HL-60 (cell line): ENCODE data around the gene POLD3.

ENCODE experiments used
- GABPA ChIP-seq: IDR thresholded peaks from 2 replicates; pipeline ENCODE4 v1.6.1; 2012; ENCODE audit warnings: low read depth
- POLR2AphosphoS5 ChIP-seq: IDR thresholded peaks from 2 replicates; pipeline ENCODE4 v1.6.1; 2012; ENCODE audit warnings: low read depth
- SPI1 ChIP-seq: IDR thresholded peaks from 2 replicates; pipeline ENCODE4 v1.6.1; 2012; ENCODE audit warnings: low read depth, mild to moderate bottlenecking, borderline replicate concordance
- TF ChIP-seq, protein P1 (sequence below): IDR thresholded peaks from one replicate; pipeline ENCODE4 v1.5.1; 2011; ENCODE audit warnings: low read length, control low read depth, inconsistent platforms; ENCODE audit not compliant: insufficient read depth
- TF ChIP-seq, protein P2 (sequence below): IDR thresholded peaks from 2 replicates; pipeline ENCODE4 v1.6.1; 2012; ENCODE audit warnings: low read depth; ENCODE audit not compliant: insufficient replicate concordance

DNA sequence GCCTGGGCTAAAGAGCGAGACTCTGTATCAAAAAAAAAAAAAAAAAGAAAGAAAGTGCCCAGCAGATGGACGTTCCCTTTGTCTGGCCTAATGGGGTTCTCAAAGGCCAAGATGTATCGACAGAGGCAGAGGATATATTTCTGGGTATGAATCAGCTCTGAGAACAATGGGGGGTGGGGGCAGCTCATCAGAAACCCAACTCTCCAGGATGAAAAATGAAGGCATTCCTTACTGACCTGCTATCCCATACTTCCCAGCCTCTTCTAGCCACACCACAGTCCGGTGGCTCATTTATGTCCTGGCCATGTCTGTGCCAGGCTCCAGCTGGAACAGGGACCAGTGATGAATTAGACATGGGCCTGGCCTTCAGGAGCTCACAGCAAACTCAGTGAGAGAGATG lies 15.2 kb upstream of the POLD3 start:
- TF ChIP-seq, protein P1, sequence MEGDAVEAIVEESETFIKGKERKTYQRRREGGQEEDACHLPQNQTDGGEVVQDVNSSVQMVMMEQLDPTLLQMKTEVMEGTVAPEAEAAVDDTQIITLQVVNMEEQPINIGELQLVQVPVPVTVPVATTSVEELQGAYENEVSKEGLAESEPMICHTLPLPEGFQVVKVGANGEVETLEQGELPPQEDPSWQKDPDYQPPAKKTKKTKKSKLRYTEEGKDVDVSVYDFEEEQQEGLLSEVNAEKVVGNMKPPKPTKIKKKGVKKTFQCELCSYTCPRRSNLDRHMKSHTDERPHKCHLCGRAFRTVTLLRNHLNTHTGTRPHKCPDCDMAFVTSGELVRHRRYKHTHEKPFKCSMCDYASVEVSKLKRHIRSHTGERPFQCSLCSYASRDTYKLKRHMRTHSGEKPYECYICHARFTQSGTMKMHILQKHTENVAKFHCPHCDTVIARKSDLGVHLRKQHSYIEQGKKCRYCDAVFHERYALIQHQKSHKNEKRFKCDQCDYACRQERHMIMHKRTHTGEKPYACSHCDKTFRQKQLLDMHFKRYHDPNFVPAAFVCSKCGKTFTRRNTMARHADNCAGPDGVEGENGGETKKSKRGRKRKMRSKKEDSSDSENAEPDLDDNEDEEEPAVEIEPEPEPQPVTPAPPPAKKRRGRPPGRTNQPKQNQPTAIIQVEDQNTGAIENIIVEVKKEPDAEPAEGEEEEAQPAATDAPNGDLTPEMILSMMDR = no peak
- TF ChIP-seq, protein P2, sequence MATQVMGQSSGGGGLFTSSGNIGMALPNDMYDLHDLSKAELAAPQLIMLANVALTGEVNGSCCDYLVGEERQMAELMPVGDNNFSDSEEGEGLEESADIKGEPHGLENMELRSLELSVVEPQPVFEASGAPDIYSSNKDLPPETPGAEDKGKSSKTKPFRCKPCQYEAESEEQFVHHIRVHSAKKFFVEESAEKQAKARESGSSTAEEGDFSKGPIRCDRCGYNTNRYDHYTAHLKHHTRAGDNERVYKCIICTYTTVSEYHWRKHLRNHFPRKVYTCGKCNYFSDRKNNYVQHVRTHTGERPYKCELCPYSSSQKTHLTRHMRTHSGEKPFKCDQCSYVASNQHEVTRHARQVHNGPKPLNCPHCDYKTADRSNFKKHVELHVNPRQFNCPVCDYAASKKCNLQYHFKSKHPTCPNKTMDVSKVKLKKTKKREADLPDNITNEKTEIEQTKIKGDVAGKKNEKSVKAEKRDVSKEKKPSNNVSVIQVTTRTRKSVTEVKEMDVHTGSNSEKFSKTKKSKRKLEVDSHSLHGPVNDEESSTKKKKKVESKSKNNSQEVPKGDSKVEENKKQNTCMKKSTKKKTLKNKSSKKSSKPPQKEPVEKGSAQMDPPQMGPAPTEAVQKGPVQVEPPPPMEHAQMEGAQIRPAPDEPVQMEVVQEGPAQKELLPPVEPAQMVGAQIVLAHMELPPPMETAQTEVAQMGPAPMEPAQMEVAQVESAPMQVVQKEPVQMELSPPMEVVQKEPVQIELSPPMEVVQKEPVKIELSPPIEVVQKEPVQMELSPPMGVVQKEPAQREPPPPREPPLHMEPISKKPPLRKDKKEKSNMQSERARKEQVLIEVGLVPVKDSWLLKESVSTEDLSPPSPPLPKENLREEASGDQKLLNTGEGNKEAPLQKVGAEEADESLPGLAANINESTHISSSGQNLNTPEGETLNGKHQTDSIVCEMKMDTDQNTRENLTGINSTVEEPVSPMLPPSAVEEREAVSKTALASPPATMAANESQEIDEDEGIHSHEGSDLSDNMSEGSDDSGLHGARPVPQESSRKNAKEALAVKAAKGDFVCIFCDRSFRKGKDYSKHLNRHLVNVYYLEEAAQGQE = no peak
- TF ChIP-seq GABPA (no peak), SPI1 (no peak), POLR2AphosphoS5 (no peak)
